NCI-H2107 (cell line): ENCODE data around the gene CDC42SE1.
A peak's percentile ranks its signal among the peaks of the same experiment; 100 is the strongest.

Experiments used
- DNase-seq: peaks from one replicate; lab custom pipeline; 2025; lab: John Stamatoyannopoulos, UW

CDC42SE1 gene

GRCh38 chr1:151051356-151052009 is 7.9 kb downstream of the CDC42SE1 start:
- no peak for DNase-seq

GRCh38 chr1:151050051-151050688 is 9.3 kb downstream of the CDC42SE1 start:
- no peak for DNase-seq

- no peak for DNase-seq
Measured at GRCh38 chr1:151049458-151049857, 10.0 kb downstream of the CDC42SE1 start.

- no peak for DNase-seq
Measured at GRCh38 chr1:151048645-151049032, 10.8 kb downstream of the CDC42SE1 start.

GRCh38 chr1:151047925-151048644 is 11.3 kb downstream of the CDC42SE1 start:
- DNase-seq, result peak; percentile 51

GRCh38 chr1:151047591-151047924 is 11.9 kb downstream of the CDC42SE1 start, which contains the start of gene C1orf56:
Gene C1orf56 (plus strand): TSS chr1:151047751. CDS start chr1:151047848, 97 bp downstream.
- no peak for DNase-seq

- DNase-seq, result no peak
Measured at GRCh38 chr1:151043163-151043562, 16.3 kb downstream of the CDC42SE1 start.

GRCh38 chr1:151039521-151039920 is 19.9 kb downstream of the CDC42SE1 start:
- DNase-seq, result no peak

- DNase-seq, result no peak
Measured at GRCh38 chr1:151037032-151037431, 22.4 kb downstream of the CDC42SE1 start.

GRCh38 chr1:151036356-151036755 is 23.1 kb downstream of the CDC42SE1 start, which contains the start of gene BNIPL:
Gene BNIPL (plus strand): TSS chr1:151036586. CDS start chr1:151036726, 140 bp downstream.
- no peak for DNase-seq

GRCh38 chr1:151035167-151035566 is 24.3 kb downstream of the CDC42SE1 start:
- DNase-seq, result no peak

GRCh38 chr1:151032164-151032563 is 27.3 kb downstream of the CDC42SE1 start:
- no peak for DNase-seq

- DNase-seq, result no peak
Measured at GRCh38 chr1:151026460-151026859, 33.0 kb downstream of the CDC42SE1 start.

GRCh38 chr1:151024540-151025146 is 34.8 kb downstream of the CDC42SE1 start:
- peak; percentile 22 for DNase-seq

- DNase-seq, result peak; percentile 16
Measured at GRCh38 chr1:151013518-151013917, 45.9 kb downstream of the CDC42SE1 start.

- DNase-seq, result no peak
Measured at GRCh38 chr1:151012684-151013471, 46.5 kb downstream of the CDC42SE1 start.

- no peak for DNase-seq
Measured at GRCh38 chr1:151011154-151011850, 48.1 kb downstream of the CDC42SE1 start.

GRCh38 chr1:151010346-151010726 is 49.1 kb downstream of the CDC42SE1 start:
- no peak for DNase-seq

GRCh38 chr1:151009674-151010345 is 49.6 kb downstream of the CDC42SE1 start:
- DNase-seq, result no peak

- DNase-seq, result no peak
Measured at GRCh38 chr1:151009206-151009587, 50.2 kb downstream of the CDC42SE1 start.
